ENCODE measurements around the gene STIMATE. TPM values are rescaled to one million over a fixed set of nuclear protein-coding genes. Genes with fewer than 3 reads are reported as not detected.

The STIMATE gene
- 13.1 and 28.4 TPM in 2 replicates for total RNA-seq (ENCODE audit: low replicate concordance)
- long read RNA-seq, partial matches to known transcripts = 1 of 5 reads
- long read RNA-seq, other reads (novel, unspliced or antisense) = 4 of 5 reads

- Mint-ChIP-seq H3K4me1 (ENCODE audit: unreplicated experiment) (peaks cover 37% of the 10 kb centered on the region), H3K9me3 (no peaks in the 10 kb centered on the region), H3K27me3 (no peaks in the 10 kb centered on the region), H3K27ac (peak within 1 kb of the TSS; percentile 81), H3K36me3 (no peaks in the 10 kb centered on the region), H3K4me3 (peak within 1 kb of the TSS; percentile 100)
- DNase-seq (ENCODE audit: extremely low spot score, unreplicated experiment) = peak; percentile 88
- peak; percentile 19 for TF ChIP-seq CTCF (conservative IDR thresholded peaks at IDR 0.05)
Measured at GRCh38 chr3:52897130-52898122, at the start of gene STIMATE. STIMATE (minus strand) TSS chr3:52897548; CDS start chr3:52897450, 98 bp downstream.

- DNase-seq (ENCODE audit: extremely low spot score, unreplicated experiment) = no peak
- Mint-ChIP-seq H3K27ac (no peak overlapping the region), H3K4me3 (no peak overlapping the region), H3K36me3 (no peaks in the 10 kb centered on the region), H3K4me1 (ENCODE audit: unreplicated experiment) (peaks cover 3% of the 10 kb centered on the region), H3K27me3 (no peaks in the 10 kb centered on the region), H3K9me3 (no peaks in the 10 kb centered on the region)
- TF ChIP-seq CTCF (conservative IDR thresholded peaks at IDR 0.05) = no peak
Measured at GRCh38 chr3:52939600-52939999, 42.3 kb upstream of the STIMATE start.

- H3K27ac Mint-ChIP-seq = no peak overlapping the region
- peaks cover 5% of the 10 kb centered on the region for H3K4me1 Mint-ChIP-seq (ENCODE audit: unreplicated experiment)
- peak; percentile 82 for TF ChIP-seq CTCF (conservative IDR thresholded peaks at IDR 0.05)
- peaks cover 2% of the 10 kb centered on the region for H3K36me3 Mint-ChIP-seq
- no peaks in the 10 kb centered on the region for H3K9me3 Mint-ChIP-seq
- DNase-seq (ENCODE audit: extremely low spot score, unreplicated experiment) = no peak
- H3K27me3 Mint-ChIP-seq = no peaks in the 10 kb centered on the region
- H3K4me3 Mint-ChIP-seq = no peak overlapping the region
Measured at GRCh38 chr3:52934630-52935530, 37.5 kb upstream of the STIMATE start.

GRCh38 chr3:52931889-52932288 lies 34.5 kb upstream of the STIMATE start:
- Mint-ChIP-seq H3K27me3 (no peaks in the 10 kb centered on the region), H3K9me3 (no peaks in the 10 kb centered on the region), H3K4me3 (no peak overlapping the region), H3K4me1 (ENCODE audit: unreplicated experiment) (peaks cover 5% of the 10 kb centered on the region), H3K36me3 (peaks cover 4% of the 10 kb centered on the region), H3K27ac (no peak overlapping the region)
- peak; percentile 40 for TF ChIP-seq CTCF (conservative IDR thresholded peaks at IDR 0.05)
- no peak for DNase-seq (ENCODE audit: extremely low spot score, unreplicated experiment)

GRCh38 chr3:52931328-52931727 lies 34.0 kb upstream of the STIMATE start:
- peaks cover 4% of the 10 kb centered on the region for H3K36me3 Mint-ChIP-seq
- H3K4me1 Mint-ChIP-seq (ENCODE audit: unreplicated experiment) = peaks cover 5% of the 10 kb centered on the region
- H3K27me3 Mint-ChIP-seq = no peaks in the 10 kb centered on the region
- no peak for TF ChIP-seq CTCF (conservative IDR thresholded peaks at IDR 0.05)
- H3K4me3 Mint-ChIP-seq = no peak overlapping the region
- H3K9me3 Mint-ChIP-seq = no peaks in the 10 kb centered on the region
- H3K27ac Mint-ChIP-seq = no peak overlapping the region
- no peak for DNase-seq (ENCODE audit: extremely low spot score, unreplicated experiment)

Measured in type B pancreatic cell (in vitro differentiated cells).